Measurements from ENCODE around the gene DCAF12.

DCAF12 gene

GRCh38 chr9:34072410-34072809, 54.1 kb downstream of the DCAF12 start:
- no peak overlapping the region for H3K4me3 ChIP-seq (ENCODE audit: low read length)
- DNase-seq (ENCODE audit: low read depth), result no peak
- no peak for TF ChIP-seq CTCF (conservative IDR thresholded peaks at IDR 0.05; ENCODE audit: low read length)

- peak; percentile 40 for DNase-seq (ENCODE audit: low read depth)
- no peak overlapping the region for H3K4me3 ChIP-seq (ENCODE audit: low read length)
- TF ChIP-seq CTCF (conservative IDR thresholded peaks at IDR 0.05; ENCODE audit: low read length), result no peak
Measured at GRCh38 chr9:34070606-34071324, 55.7 kb downstream of the DCAF12 start.

GRCh38 chr9:34069831-34070230, 56.7 kb downstream of the DCAF12 start:
- H3K4me3 ChIP-seq (ENCODE audit: low read length), result no peak overlapping the region
- TF ChIP-seq CTCF (conservative IDR thresholded peaks at IDR 0.05; ENCODE audit: low read length), result no peak
- DNase-seq (ENCODE audit: low read depth), result no peak

- no peak for TF ChIP-seq CTCF (conservative IDR thresholded peaks at IDR 0.05; ENCODE audit: low read length)
- no peak for DNase-seq (ENCODE audit: low read depth)
- no peak overlapping the region for H3K4me3 ChIP-seq (ENCODE audit: low read length)
Measured at GRCh38 chr9:34065541-34065940, 61.0 kb downstream of the DCAF12 start.

- no peak for DNase-seq (ENCODE audit: low read depth)
- H3K4me3 ChIP-seq (ENCODE audit: low read length), result no peak overlapping the region
- no peak for TF ChIP-seq CTCF (conservative IDR thresholded peaks at IDR 0.05; ENCODE audit: low read length)
Measured at GRCh38 chr9:34059954-34060353, 66.5 kb downstream of the DCAF12 start.

GRCh38 chr9:34059281-34059680, 67.2 kb downstream of the DCAF12 start:
- TF ChIP-seq CTCF (conservative IDR thresholded peaks at IDR 0.05; ENCODE audit: low read length), result no peak
- H3K4me3 ChIP-seq (ENCODE audit: low read length), result no peak overlapping the region
- DNase-seq (ENCODE audit: low read depth), result no peak

- peak overlapping the region; percentile 94 for H3K4me3 ChIP-seq (ENCODE audit: low read length)
- TF ChIP-seq CTCF (conservative IDR thresholded peaks at IDR 0.05; ENCODE audit: low read length), result no peak
- no peak for DNase-seq (ENCODE audit: low read depth)
Measured at GRCh38 chr9:34049630-34050384, 76.7 kb downstream of the DCAF12 start.
